Dedifferentiated amniotic fluid mesenchymal stem cell (primary cell): Measurements from ENCODE around the gene CNPY2.
"Not testable (repeated sequence)": the region's sequence is repeated elsewhere in the genome, so short reads cannot be mapped to it uniquely, and the experiment has no call there.

ENCODE experiments used
- DNase-seq: peaks from one replicate; pipeline ENCODE4 v3.0.0-alpha.2; 2016; ENCODE audit errors: extremely low spot score

The CNPY2 gene

GRCh38 chr12:56315622-56316473 is at the start of gene CNPY2:
Gene CNPY2 (minus strand): TSS chr12:56315988. CDS start chr12:56315217, 771 bp downstream.
- DNase-seq = peak; percentile 97

DNA sequence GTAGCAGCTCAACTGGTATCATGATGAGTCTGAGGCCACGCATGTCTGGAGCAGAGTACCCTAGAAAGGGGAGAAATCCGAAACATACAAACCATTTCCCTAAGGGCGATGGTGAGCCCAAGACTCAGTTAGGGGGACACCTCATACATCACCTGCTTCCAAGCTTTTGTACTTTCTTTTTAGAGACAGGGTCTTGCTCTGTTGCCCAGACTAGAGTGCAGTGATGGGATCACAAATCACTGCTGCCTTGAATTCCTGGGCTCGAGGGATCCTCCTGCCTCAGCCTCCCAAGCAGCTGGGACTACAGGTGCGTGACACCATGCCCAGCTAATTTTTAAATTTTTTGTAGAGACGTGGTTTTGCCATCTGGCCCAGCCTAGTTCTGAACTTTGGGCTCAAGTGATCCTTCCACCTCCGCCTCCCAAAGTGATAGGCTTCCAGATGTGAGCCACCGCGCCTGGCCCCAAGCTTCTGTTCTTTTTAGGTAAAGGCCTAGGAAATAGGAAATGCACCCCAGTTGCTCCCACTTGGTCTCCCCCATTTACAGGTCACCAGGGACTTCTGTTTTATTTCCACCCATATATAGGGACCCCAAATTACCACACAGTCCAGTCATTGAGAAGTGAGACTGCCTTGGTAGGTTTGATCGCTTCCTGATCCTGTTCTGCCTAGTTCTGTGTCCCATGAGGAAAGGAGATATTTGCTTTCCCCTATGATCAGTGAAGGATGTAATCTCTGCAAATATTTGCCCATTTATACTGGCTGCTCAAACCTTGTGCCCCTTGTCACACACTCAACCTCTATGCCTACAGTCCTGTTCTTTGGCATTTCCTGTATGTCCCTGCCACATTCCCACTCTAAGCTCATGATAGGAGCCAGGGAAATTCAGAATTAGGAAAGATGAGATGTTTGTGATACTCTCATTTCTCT is 46.6 kb upstream of the CNPY2 start, which contains the start of gene APOF:
APOF (minus strand) TSS at position 728 of the 930 bp plus-strand sequence; CDS start at position 616, 112 bp downstream.
- DNase-seq = no peak

DNA sequence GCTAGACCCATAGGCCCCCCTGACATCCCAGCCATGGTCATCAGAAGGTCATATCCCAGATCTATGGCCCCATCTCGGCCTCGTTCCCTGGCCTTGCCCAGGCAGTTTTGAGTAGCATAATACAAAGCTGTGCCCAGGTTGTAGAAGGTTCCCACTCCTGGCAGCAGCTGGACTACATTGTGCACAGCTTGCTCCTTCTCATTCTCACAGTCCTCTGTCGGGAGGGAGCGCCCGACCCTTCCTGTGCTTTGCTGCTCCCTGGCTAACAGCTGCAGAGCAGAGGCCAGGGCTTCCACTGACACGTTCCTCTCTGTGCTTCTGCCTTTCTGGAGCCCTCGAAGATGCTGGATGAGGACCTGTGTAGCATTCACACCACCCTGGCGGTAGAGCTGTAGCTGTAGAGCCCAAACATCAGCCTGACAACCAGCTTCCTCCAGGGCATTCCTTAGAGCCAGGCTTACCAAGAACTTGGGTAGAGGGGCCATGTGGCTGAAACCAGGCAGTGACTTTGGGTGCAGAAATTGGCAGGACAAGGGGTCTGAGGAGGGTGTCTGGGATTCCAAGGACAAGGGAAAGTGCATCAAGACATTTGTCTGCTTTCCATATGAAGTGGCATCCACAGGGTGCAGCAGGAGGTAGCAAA is 45.8 kb upstream of the CNPY2 start:
- DNase-seq = no peak

DNA sequence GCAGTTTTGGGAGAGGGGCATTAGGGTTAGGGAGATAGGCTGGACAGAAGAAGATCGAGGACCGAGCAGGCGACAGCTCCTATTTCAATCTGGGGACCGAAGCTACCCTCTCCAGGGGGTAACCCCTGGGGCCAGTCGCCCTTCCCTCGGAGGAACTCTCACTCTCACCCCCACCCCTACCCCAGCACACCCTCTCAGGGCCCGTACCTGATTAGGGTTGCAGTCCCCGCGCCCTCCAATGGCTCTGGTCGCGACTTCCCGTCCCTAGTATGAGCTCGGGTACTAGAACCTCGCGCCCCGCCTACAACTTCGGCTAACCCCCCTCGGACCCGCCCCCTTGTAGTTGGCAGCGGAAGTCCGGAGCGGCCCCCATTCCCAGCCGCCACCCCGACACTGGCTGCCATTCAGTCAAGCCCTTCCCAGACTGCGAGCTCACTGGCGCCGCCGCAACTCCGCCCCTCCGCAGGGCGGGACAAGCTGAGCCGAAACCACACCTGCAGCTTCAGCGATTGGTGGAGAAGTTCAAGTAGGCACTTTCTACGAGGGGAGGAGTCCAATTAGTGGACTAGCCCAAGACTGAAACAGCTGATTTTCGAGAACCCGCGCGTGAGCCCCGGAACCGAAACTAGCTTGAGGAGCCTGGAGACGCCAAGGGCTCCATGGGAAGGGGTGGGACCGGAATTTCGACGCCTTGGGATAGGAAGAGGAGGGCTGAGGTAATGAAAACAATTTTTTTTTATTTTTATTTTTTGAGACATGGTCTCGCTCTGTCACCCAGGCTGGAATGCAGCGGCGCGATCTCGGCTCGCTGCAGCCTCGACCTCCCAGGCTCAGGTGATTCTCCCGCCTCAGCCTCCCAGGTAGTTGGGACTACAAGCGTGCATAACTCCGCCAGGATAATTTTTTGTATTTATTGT is 44.3 kb upstream of the CNPY2 start, which contains the start of gene STAT2:
STAT2 (minus strand) TSS at position 257 of the 917 bp plus-strand sequence. CDS start 3,536 bp downstream, outside the sequence.
- peak; percentile 100 for DNase-seq

GRCh38 chr12:56358836-56359532 is 43.2 kb upstream of the CNPY2 start:
- DNase-seq = peak; percentile 92

DNA sequence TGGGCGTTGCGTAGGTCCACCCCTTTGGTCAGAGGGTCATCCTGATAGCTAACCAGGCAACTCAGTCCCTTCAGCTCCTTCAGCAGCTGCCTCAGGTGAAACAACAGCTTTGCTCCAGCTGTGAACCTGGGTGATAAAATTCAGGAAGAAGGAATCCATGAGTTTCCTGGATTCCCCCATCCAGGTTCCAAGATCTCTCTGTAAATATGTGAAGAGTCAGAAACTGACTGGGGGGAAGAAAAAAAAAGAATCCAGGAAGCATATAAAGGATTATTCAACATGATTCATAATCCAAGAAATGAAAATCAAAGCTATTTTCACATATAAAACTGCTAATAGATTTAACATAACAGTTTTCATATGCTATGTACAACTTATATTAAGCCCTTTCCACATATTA is 35.5 kb upstream of the CNPY2 start:
- peak; percentile 5 for DNase-seq

GRCh38 chr12:56350662-56351061 is 34.9 kb upstream of the CNPY2 start:
- peak; percentile 0 for DNase-seq

- peak; percentile 2 for DNase-seq
These were observed 33.0 kb upstream of the CNPY2 start for GRCh38 chr12:56348776-56349175.

DNA sequence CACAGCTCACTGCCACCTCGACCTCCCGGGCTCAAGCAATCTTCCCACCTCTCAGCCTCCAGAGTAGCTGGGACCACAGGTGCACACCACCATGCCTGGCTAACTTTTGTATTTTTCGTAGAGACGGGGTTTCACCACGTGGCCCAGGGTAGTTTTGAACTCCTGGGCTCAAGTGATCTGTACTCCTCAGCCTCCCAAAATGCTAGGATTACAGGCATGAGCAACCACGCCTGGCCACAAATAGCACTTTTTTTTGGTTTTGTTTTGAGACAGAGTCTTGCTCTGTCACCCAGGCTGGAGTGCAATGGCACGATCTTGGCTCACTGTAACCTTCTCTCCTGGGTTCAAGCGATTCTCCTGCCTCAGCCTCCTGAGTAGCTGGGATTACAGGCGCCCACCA is 31.5 kb upstream of the CNPY2 start:
- not testable (repeated sequence) for DNase-seq

DNA sequence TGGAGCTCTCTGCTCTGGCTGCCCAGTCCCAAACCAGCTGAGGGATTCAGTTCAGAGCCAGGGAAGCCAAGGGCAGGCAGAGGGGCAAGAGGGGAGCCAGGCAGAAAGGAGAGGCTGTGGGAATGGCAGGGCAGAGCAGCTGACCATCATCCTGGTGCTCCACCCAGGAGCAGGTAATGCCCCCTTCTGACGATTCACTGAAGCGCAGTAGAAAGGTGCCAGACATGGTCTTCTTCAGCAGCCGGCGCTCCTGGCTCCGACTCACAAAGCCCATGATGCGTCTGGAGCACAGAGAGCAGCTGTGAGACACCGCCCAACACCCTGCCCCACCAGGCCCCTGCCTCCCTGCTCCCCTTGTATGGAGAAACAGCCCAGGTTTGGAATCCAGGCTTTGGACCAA is 30.9 kb upstream of the CNPY2 start:
- DNase-seq = no peak

- DNase-seq = not testable (repeated sequence)
These were observed 26.5 kb upstream of the CNPY2 start for GRCh38 chr12:56342290-56342689.

DNA sequence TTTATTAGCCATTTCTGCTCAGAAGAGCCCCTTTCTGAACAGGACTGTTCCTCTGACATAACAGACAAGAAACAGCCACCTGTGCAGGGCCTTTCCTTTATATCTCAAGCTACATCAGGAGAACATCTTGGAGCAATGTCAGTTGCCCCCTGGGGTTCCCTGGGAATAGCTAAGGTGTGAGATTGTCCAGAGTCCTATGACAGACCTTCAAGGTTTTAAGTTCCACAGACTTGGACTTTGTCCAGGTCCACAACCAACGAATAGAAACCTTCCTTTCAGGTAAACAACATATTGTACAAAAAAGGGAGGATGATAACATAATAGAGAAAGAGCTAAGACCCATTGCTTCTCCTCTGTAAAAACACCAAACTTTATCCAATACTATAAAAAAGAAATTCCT is 25.8 kb upstream of the CNPY2 start:
- no peak for DNase-seq

- DNase-seq = no peak
These were observed 23.3 kb upstream of the CNPY2 start for GRCh38 chr12:56339158-56339422.

- DNase-seq = no peak
These were observed 22.7 kb upstream of the CNPY2 start, which contains the start of gene IL23A for GRCh38 chr12:56338308-56339157. Gene IL23A (plus strand): TSS chr12:56338884. CDS start chr12:56339045, 161 bp downstream.

DNA sequence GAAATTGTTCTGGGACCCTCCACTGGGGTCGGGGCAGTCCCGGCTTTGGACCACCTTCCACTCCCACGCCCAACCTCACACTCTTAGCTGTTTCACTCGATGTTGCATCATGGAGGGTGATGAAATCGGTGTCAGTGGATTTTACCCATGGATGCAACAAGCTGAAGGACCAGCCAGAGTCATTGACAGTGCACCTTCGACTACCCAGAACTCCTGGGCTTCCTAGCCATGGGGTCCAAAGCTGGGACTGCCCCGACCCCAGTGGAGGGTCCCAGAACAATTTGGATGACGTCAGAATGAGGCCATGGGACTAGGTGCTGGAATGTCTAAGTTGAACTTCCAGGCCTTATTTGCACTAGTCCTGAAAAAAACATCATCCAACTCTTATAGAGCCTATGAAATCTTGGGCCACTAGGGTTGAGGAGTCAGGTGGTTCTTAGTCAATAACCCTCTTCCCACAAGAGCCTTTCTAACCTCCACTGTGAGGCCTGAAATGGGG is 22.0 kb upstream of the CNPY2 start:
- DNase-seq = no peak

DNA sequence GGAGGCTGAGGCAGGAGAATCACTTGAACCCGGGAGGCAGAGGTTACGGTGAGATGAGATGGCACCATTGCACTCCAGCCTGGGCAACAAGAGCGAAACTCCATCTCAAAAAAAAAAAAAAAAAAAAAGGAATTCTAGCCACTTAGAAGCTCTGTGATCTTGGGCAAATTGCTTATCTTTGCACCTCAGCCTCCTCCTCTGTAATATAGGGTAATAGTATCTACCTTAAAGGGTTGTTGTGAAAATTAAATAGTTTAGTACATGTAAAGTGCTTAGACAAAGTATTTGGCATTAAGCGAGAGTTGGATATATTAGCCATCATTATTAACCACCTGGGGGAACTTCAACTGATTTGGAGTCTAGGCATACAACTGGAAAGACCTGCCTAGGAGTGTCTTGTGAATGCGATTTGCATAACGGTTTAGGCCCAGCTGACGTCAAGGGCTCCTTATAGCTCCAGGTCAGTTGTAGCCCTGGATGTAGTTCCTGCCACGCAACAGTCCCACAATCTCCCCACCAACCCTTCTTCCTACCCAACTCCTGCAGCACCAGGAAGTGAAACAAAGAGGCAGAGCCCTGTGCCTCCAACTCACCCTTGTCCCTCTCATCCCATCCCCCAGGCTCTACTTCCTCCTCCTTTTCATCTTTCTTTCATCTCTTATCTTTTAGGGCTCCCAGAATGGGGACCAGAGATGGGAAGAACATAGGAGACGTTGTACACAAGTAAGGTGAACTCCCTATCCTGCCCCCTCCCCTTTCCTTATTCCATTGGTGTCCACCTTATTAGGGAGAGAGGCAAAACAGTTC is 20.8 kb upstream of the CNPY2 start:
- DNase-seq = no peak

DNA sequence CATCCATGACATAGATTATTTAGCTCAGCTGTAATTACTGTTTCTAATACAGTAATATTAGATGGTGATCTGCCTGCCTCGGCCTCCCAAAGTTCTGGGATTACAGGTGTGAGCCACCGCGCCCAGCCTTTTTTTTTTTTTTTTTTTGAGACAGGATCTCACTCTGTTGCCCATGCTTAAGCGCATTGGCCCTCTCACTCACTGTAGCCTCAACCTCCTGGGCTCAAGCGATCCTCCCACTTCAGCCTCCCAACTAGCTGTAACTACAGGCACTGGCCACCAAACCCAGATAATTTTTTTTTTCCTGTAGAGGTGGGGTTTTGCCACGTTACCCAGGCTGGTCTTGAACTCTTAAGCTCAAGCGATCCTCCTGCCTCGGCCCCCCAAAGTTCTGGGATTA is 19.7 kb upstream of the CNPY2 start:
- DNase-seq = not testable (repeated sequence)

GRCh38 chr12:56334490-56334793 is 18.7 kb upstream of the CNPY2 start:
- DNase-seq = no peak
